Measurements from ENCODE around the gene CYP4F22.
A peak's percentile ranks its signal among the peaks of the same experiment; 100 is the strongest.
"Not testable (repeated sequence)": the region's sequence is repeated elsewhere in the genome, so short reads cannot be mapped to it uniquely, and the experiment has no call there.

The CYP4F22 gene

GRCh38 chr19:15577184-15577771 is 69.0 kb downstream of the CYP4F22 start:
- no peak for DNase-seq

GRCh38 chr19:15583346-15583745 is 75.0 kb downstream of the CYP4F22 start:
- DNase-seq: no peak

- DNase-seq: no peak
Observed at GRCh38 chr19:15584095-15584494, 75.8 kb downstream of the CYP4F22 start.

GRCh38 chr19:15584541-15585115 is 76.3 kb downstream of the CYP4F22 start:
- peak; percentile 78 for DNase-seq

GRCh38 chr19:15587663-15588062 is 79.3 kb downstream of the CYP4F22 start:
- no peak for DNase-seq

GRCh38 chr19:15588265-15588664 is 79.9 kb downstream of the CYP4F22 start:
- no peak for DNase-seq

- no peak for DNase-seq
Observed at GRCh38 chr19:15589760-15590451, 81.6 kb downstream of the CYP4F22 start.

- DNase-seq: no peak
Observed at GRCh38 chr19:15591796-15592195, 83.5 kb downstream of the CYP4F22 start.

GRCh38 chr19:15592506-15592905 is 84.2 kb downstream of the CYP4F22 start:
- DNase-seq: not testable (repeated sequence)

- DNase-seq: not testable (repeated sequence)
Observed at GRCh38 chr19:15593766-15594165, 85.4 kb downstream of the CYP4F22 start.

GRCh38 chr19:15595069-15595468 is 86.7 kb downstream of the CYP4F22 start:
- DNase-seq: no peak
